A673 (cell line): ENCODE data around the gene NOC4L.

Source experiments
- CTCF ChIP-seq: fragments of 300-800, 200-600 bp; sonication (generic); conservative IDR thresholded peaks from 2 replicates; pipeline ENCODE4 v1.5.1; 2017; ENCODE audit warnings: low read depth, mild to moderate bottlenecking, antibody characterized with exemption, low read length, moderate library complexity, mixed read lengths
- EZH2 ChIP-seq: fragments of 200-600 bp; sonication (generic); IDR thresholded peaks from 2 replicates; pipeline ENCODE4 v1.6.1; 2017; ENCODE audit warnings: borderline replicate concordance, low read depth, mild to moderate bottlenecking, mixed read lengths, antibody characterized with exemption, low read length; ENCODE audit not compliant: poor library complexity, severe bottlenecking

GRCh38 chr12:132110677-132111076 is 33.6 kb upstream of the NOC4L start:
- TF ChIP-seq CTCF (no peak), EZH2 (no peak)
